Brain pericyte (primary cell): ENCODE measurements around the gene PARD3B.
A peak's percentile ranks its signal among the peaks of the same experiment; 100 is the strongest.

ENCODE experiments used
- DNase-seq: peaks from one replicate; pipeline ENCODE4 v3.0.0-alpha.2; 2012; ENCODE audit warnings: low read depth, low spot score

PARD3B gene

GRCh38 chr2:204840504-204840903, 295.2 kb downstream of the PARD3B start:
- DNase-seq, result no peak

DNA sequence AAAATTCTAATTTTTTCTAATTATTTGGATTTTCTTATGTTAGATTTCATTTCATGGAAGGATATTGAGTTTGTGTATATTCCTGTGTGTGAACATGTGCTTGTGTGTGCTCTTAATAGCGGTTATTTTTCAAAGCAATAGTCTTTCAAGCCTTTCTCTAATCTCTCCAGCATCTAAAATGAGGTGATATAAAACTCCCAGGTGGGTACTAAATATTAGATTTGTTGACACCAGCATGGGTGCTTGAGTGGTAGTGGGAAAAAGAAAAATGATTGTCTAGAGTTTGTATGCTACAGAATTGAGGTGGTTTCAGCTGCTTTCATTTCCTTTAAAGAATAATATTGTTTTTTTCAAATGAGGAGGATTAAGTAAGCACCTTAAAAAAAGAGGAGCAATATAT, 296.8 kb downstream of the PARD3B start:
- no peak for DNase-seq

- peak; percentile 61 for DNase-seq
These were observed 297.6 kb downstream of the PARD3B start for GRCh38 chr2:204842661-204843485.

GRCh38 chr2:204846471-204846870, 301.2 kb downstream of the PARD3B start:
- DNase-seq, result no peak

DNA sequence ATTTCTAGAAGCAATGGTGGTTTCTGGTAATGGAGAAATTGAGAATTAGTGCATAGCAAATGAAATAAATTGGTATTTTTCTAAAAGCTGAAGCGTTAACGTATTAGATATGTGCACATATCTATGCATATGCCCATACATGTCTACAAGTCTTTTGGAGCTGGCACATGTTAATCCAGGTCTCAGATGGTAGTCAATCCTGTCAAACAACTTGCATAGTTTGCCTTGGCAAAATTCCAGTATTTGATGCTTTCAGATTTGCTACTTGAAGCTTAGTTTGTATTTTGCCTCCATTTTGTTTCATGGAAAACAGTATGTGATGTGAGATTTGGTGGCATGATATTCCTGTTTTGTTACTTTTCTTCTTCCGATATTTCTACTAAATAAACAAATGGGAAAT, 304.6 kb downstream of the PARD3B start:
- no peak for DNase-seq

DNA sequence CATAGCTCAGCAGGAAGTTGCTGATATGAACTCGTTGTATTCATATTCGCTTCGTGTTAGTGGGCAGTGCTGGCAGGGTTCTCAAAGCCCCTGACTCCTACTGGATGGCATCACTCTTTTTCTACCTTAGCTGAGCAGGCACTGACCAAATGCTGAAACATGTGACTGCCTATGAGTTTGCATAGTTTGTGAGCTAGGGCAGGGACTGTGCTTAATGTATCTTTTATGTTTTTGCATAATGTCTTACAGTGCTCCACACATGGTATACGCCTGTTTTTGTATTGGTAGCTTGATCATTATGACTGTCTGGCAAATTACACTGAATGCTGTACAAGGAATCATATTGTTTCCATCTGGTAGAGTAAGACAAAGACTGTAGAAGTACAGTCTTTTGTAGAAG, 305.3 kb downstream of the PARD3B start:
- DNase-seq, result no peak

- DNase-seq, result no peak
These were observed 308.6 kb downstream of the PARD3B start for GRCh38 chr2:204853905-204854304.

GRCh38 chr2:204860274-204860673, 315.0 kb downstream of the PARD3B start:
- DNase-seq, result no peak

GRCh38 chr2:204862809-204863208, 317.5 kb downstream of the PARD3B start:
- DNase-seq, result no peak

DNA sequence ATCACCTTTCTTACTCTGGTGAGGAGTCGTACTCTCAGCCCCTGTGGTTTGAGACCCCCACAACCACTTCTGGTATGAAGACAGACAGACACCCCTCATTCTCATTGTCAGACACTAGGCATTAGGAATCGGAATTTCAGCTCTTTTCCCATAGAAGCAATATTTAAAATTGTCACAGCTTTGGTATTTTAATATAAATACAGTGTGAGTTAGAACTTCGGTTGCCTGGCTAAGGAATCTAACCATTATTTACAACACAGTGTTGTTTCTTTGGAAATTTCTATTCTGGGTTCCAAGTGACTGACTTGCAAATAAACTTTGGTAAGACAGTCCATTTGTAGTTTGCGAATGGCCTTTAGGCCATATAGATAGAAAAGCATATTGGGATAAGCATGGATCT, 318.1 kb downstream of the PARD3B start:
- no peak for DNase-seq

DNA sequence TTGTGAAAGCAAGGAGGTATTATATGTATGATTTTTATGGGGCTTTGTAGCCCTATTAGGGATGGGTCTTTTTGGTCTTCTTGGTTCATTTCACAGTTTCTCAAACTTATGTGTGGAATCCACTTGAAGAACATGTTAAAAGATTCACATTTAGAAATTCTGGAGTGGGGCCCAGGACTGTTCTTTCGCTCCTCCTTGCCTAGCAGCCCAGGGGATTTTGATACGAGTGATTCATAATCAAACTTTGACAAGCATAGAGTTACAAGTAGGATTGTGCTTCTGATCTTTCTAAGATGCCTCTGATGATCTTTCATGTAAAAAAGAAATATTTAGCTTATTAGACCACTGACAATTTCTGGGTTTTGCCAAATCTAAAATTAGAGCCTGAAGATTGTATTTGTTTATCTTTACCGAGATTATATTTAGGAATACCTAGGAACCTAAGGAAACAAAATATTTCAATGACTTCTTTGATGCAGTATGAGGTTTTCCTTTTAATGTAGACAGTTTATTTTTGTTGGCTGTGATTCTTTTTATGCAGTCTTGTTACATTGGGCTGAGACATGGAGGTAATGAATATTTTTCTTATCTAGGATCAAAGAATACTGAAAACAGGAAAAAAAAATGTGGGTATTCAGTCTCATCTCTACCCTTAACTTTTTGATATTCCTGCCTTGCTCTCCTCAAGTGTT, 324.0 kb downstream of the PARD3B start:
- DNase-seq, result no peak

DNA sequence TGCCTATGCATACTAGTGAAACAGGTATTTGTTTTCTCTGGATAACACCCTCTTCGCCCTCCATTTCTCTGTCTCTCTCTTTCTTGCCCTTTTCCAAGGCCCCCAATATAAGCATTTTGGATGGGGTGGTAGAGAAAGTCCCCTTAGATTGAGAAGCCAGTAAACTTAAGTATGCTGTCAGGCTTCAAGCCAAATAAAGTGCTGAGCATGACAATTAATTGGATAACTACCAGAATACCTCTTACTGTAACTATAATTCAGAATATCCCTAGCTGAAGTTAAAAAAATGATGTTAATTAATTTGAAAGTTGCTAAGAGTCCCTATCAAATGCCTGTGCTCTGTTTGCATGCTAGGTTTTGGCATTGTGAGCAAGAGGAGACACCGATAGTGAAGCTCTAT, 324.8 kb downstream of the PARD3B start:
- no peak for DNase-seq

- peak; percentile 27 for DNase-seq
These were observed 326.1 kb downstream of the PARD3B start for GRCh38 chr2:204871231-204871953.

GRCh38 chr2:204876311-204876710, 331.0 kb downstream of the PARD3B start:
- DNase-seq, result no peak

GRCh38 chr2:204877691-204878090, 332.4 kb downstream of the PARD3B start:
- no peak for DNase-seq

DNA sequence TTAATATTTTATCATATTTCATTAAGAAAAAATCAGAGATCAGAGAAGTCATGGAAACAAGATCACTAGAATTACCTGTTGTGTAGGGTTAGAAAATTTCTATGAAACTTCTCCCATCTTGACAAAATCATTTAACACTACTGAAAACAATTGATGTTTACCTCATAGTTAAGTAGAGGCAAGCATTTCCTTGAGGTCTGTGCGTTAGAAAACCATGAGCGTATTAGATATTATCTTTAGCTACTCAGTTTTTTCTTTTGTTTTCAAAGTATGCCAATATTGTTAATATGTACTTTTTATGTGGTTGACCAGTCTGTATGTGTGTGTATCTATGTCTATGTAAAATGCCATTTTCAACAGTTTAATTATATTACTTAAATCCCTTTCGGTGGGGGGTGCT, 335.7 kb downstream of the PARD3B start:
- no peak for DNase-seq

GRCh38 chr2:204881655-204882054, 336.4 kb downstream of the PARD3B start:
- no peak for DNase-seq

GRCh38 chr2:204885747-204886146, 340.5 kb downstream of the PARD3B start:
- no peak for DNase-seq

DNA sequence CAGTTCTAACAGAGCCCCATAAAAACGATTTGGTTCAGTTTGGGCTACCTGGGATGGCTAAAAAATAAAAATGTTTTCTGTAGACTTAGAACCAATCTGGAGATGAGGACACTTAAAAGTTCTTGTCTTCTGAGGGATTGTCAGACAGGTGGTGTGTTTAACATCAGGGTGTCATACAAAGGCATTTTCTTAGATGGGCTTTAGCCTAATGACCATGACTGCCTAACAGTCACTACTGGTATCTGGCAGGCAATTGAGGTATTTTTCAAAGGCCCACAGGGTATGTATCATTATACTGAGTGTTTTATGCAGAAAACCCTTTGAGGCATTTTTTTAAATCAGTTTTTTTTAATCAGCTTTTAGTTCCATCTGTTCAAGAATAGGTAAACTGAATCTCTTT, 341.4 kb downstream of the PARD3B start:
- no peak for DNase-seq

GRCh38 chr2:204888222-204888621, 342.9 kb downstream of the PARD3B start:
- no peak for DNase-seq

DNA sequence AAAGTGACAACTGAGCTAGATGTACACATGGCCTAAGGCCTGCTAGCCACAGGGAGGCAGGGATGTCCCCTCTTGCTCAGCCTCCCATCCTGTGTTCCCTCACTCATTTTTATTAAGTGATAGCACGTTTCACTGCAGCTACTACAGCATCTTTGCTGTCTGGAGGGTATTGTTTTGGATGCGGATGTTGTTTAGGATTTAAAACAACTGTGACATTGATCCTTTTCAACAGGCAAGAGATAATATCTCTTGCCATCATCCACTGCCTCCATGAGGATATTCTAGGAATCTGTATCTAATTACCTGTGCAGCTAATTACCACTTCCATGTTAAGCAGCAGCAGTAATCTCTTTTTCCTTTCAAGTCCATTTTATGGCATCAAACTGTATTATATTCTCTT, 345.4 kb downstream of the PARD3B start:
- no peak for DNase-seq

DNA sequence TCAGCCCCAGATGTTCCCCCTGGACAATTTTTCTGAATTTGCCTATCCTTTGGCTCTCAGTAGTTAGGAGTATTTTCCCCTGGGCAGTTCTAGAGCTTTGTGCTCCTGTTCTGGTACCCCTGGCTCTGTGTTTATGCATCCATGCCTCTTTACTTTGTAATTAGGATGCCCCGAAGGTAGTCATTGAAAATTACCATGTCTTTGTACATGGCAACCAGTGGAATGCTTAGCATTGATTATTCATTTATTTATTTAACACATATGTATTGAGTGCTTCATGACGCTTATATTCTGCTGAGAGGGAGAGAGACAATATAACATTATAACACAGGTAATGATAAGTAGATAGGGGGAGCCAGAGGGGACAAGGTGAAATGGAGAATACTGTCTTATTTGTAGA, 346.5 kb downstream of the PARD3B start:
- DNase-seq, result no peak
